AG09309 (cell line): ENCODE data around the gene CCDC200.

Experiments
- DNase-seq: peaks from one replicate; pipeline ENCODE4 v3.0.0-alpha.2; 2010; ENCODE audit warnings: low read depth
- H3K4me3 ChIP-seq: 2 replicates; pipeline ENCODE4 v1.5.1; 2011; ENCODE audit warnings: mild to moderate bottlenecking, low read depth, low read length, moderate library complexity; ENCODE audit not compliant: control insufficient read depth
- TF ChIP-seq, protein P1 (sequence below): IDR thresholded peaks from 2 replicates; pipeline ENCODE4 v1.5.1; 2011; ENCODE audit warnings: mild to moderate bottlenecking, low read depth, low read length, inconsistent platforms; ENCODE audit not compliant: insufficient read depth, control insufficient read depth; ENCODE audit errors: missing control alignments

The CCDC200 gene

DNA sequence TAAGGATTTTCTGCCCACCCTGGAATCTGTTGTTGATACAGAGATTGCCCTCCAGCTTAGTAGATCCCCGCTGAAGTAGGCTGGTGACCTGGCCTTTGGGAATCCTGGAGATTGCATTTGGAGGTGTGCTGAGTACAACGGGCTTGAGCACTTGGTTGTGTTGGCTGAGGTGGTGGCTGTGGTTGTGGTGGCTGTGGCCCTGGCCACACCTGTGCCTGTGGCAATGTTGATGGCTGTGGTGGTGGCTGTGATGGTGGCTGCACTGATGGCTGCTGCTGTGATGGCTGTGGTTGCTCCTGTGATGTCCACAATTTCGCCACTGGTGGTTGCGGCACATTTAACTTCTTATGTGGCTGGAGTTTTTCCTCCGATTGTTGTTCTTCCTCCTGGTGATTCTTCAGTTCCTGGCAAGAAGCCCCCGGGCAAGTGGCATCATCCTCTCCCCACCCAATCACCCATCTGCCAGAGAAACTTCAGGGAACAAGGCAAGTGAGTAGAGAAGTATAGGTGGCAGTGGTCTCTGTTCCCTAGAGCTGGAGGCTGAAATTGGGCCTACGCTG is 4.2 kb downstream of the CCDC200 start:
- DNase-seq, result no peak
- TF ChIP-seq, protein P1, sequence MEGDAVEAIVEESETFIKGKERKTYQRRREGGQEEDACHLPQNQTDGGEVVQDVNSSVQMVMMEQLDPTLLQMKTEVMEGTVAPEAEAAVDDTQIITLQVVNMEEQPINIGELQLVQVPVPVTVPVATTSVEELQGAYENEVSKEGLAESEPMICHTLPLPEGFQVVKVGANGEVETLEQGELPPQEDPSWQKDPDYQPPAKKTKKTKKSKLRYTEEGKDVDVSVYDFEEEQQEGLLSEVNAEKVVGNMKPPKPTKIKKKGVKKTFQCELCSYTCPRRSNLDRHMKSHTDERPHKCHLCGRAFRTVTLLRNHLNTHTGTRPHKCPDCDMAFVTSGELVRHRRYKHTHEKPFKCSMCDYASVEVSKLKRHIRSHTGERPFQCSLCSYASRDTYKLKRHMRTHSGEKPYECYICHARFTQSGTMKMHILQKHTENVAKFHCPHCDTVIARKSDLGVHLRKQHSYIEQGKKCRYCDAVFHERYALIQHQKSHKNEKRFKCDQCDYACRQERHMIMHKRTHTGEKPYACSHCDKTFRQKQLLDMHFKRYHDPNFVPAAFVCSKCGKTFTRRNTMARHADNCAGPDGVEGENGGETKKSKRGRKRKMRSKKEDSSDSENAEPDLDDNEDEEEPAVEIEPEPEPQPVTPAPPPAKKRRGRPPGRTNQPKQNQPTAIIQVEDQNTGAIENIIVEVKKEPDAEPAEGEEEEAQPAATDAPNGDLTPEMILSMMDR, result no peak
- H3K4me3 ChIP-seq, result no peak overlapping the region

DNA sequence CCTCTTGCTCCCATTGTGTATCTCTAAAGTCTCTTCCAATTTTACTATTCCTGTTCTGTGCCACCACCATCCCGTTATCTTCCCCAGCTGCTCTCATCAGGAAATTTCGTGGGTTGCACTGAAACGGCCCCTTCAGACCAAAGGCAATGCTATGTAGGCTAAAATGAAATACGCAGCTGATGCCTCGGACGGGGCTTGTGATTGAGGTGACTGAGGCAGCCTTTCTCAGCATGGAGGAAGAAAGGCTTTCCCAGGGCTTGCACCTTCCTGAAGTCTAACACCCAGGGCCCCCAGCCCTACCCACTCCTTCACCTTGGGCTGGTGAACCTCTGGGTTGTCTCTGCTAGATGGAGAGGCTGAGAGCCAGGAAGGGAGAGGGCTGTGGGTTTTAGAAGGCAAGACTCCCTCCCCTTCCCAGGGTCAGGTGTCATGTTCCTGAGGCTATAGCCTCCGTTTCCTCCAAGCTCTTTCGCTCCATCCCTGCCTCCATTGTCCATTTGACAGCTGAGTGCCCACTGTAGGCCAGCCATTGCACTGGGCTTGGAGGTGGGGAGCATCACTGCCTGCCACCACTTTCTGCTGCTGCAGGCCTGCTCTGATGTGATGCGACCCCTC is 7.8 kb downstream of the CCDC200 start:
- TF ChIP-seq, protein P1, result no peak
- DNase-seq, result no peak
- H3K4me3 ChIP-seq, result no peak overlapping the region

DNA sequence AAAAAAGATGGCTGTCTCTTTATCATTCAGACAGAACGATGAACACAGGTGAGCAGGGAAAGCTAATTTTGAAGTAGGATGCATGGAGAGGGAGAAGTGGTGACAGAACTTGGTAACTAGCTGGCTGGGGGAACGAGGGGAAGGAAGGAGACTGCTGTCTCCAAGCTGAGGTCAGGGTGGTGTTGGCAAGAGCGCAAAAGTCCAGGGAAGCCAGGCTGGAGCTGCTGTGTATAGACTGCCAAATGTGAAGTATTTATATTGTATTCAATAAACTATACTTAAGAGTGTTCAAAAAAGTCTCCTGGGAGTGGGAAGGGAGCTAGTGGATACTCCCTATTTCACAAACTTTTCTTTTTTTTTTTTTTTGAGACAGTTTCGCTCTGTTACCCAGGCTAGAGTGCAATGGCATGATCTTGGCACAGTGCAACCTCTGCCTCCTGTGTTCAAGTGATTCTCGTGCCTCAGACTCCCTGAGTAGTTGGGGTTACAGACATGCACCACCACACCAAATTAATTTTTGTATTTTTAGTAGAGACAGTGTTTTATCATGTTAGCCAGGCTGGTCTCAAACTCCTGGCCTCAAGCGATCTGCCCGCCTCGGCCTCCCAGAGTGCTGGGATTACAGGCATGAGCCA is 8.6 kb downstream of the CCDC200 start:
- TF ChIP-seq, protein P1, result no peak
- no peak overlapping the region for H3K4me3 ChIP-seq
- no peak for DNase-seq

DNA sequence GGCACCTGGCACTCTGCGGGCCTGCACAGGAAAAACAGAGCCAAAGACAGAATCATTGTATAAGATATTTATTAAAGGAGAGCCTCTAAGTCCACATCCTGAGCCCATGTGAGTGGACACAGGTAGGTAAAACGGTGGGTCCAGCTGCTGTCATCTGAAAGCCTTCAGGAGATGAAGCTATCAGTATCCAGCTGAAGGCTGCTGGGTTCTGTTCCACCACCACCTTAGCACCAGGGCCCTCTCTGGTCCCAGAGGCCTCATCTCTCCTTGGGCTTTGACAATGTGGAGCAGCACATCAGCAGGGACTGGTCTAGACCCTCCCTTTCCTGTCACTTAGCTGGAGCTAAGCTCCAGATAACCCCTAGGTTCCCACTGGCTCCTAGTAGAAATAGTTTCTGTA is 9.4 kb downstream of the CCDC200 start:
- H3K4me3 ChIP-seq, result no peak overlapping the region
- DNase-seq, result no peak
- TF ChIP-seq, protein P1, result no peak

DNA sequence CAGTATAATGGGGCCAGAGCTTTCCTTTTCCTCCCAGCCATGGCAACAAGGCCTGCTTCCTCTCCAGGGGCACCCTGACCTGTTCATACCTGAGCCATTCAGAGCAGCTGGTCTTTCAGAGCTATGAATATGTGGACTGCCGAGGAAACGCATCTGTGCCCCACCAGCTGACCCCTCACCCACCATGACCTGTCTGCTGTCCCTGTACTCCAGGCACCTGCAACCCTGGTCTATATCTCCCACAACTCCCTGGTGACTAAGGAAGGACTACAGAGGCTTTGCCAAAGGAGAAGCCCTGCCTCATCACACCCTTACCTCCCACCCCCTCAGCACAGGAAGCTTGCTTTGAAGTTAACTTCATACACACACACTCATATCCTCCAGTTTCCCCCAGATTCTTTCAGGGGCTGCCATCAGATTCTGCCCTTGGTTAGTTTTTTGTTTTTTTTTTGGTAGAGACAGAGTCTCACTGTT is 10.8 kb downstream of the CCDC200 start:
- no peak for DNase-seq
- no peak overlapping the region for H3K4me3 ChIP-seq
- TF ChIP-seq, protein P1, result no peak

DNA sequence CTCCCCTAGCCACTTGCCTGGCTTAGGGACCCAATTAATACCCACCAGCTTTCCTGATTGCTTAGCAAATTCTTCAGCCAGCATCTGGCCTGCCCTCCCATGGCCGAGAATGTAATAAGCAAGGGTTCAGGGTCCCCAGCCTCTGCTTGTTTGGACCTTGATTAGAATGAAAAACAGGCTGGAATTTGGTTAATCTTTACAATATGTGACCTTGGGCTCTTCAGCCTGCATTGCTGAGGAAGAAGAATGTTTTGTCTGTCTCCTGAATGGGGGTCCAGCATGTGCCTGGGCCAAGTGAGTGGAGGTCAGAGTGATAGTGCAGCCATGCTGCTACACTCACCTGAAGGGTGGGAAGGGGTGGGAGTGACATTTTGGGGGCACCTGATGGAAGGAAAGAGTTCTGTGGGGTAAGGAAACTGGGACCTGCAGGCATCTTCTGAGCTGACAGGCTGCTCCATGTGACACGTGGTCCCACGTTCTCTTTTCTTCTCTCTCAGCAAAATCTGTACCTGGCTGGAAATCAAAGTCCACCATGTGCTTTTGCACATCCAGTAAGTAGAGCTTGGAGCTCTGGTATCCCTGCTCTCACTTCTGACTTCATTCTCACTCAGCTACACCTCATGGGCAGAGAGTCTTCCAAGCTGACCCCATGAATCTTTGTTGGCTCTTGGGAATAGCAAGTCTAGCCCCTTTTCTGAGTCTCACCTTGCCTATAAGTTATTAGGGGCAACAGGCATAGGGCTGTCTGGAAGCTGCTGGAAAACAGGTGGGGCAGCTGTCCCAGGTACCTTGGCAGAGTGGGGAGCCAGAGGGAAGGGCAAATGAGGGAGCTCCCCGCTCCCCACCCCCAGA is 11.4 kb downstream of the CCDC200 start:
- H3K4me3 ChIP-seq, result no peak overlapping the region
- DNase-seq, result no peak
- TF ChIP-seq, protein P1, result no peak
